HEK293 (cell line): ENCODE measurements around the gene ASIC3.
A peak's percentile ranks its signal among the peaks of the same experiment; 100 is the strongest.

ENCODE experiments used
- EGR2 ChIP-seq: fragments of 450-650 bp; formaldehyde crosslinking; IDR thresholded peaks from 2 replicates; pipeline ENCODE4 v1.5.1; 2016; ENCODE audit warnings: low read depth, missing biosample characterization, missing genetic modification characterization
- GFI1B ChIP-seq: fragments of 450-650 bp; formaldehyde crosslinking; IDR thresholded peaks from 2 replicates; pipeline ENCODE4 v1.5.1; 2016; ENCODE audit warnings: missing biosample characterization, missing genetic modification characterization
- HOXD13 ChIP-seq: sonication (generic); formaldehyde crosslinking; IDR thresholded peaks from 2 replicates; pipeline ENCODE4 v1.8.0; 2022; ENCODE audit warnings: missing genetic modification reagents, borderline replicate concordance
- KLF16 ChIP-seq: fragments of 450-650 bp; formaldehyde crosslinking; IDR thresholded peaks from 2 replicates; pipeline ENCODE4 v1.5.1; 2017; ENCODE audit warnings: missing biosample characterization, missing genetic modification characterization
- MEIS1 ChIP-seq: sonication (generic); formaldehyde crosslinking; IDR thresholded peaks from 2 replicates; pipeline ENCODE4 v1.8.1; 2022; ENCODE audit warnings: missing genetic modification reagents, mild to moderate bottlenecking, borderline replicate concordance
- PATZ1 ChIP-seq: fragments of 450-650 bp; formaldehyde crosslinking; IDR thresholded peaks from 2 replicates; pipeline ENCODE4 v1.5.1; 2016; ENCODE audit warnings: missing biosample characterization, missing genetic modification characterization
- PBX3 ChIP-seq: sonication (generic); formaldehyde crosslinking; IDR thresholded peaks from 2 replicates; pipeline ENCODE4 v1.8.1; 2022; ENCODE audit warnings: mild to moderate bottlenecking, moderate library complexity, missing genetic modification reagents
- ZBTB48 ChIP-seq: fragments of 450-650 bp; formaldehyde crosslinking; IDR thresholded peaks from 2 replicates; pipeline ENCODE4 v1.5.1; 2016; ENCODE audit warnings: missing biosample characterization, missing genetic modification characterization
- ZBTB8A ChIP-seq: fragments of 450-650 bp; formaldehyde crosslinking; IDR thresholded peaks from 2 replicates; pipeline ENCODE4 v1.5.1; 2016; ENCODE audit warnings: missing biosample characterization, missing genetic modification characterization
- ZFP3 ChIP-seq: fragments of 450-650 bp; formaldehyde crosslinking; IDR thresholded peaks from 2 replicates; pipeline ENCODE4 v1.5.1; 2016; ENCODE audit warnings: low read depth, missing biosample characterization, missing genetic modification characterization
- ZNF10 ChIP-seq: fragments of 450-650 bp; formaldehyde crosslinking; IDR thresholded peaks from 2 replicates; pipeline ENCODE4 v1.5.1; 2017; ENCODE audit warnings: missing biosample characterization, missing genetic modification characterization
- ZNF146 ChIP-seq: fragments of 450-650 bp; formaldehyde crosslinking; IDR thresholded peaks from 2 replicates; pipeline ENCODE4 v1.5.1; 2016; ENCODE audit warnings: missing biosample characterization, missing genetic modification characterization
- ZNF18 ChIP-seq: fragments of 450-650 bp; formaldehyde crosslinking; IDR thresholded peaks from 2 replicates; pipeline ENCODE4 v1.5.1; 2016; ENCODE audit warnings: missing biosample characterization, missing genetic modification characterization
- ZNF19 ChIP-seq: fragments of 450-650 bp; formaldehyde crosslinking; IDR thresholded peaks from 2 replicates; pipeline ENCODE4; 2016; ENCODE audit warnings: missing biosample characterization, missing genetic modification characterization, low read depth
- ZNF26 ChIP-seq: fragments of 450-650 bp; formaldehyde crosslinking; IDR thresholded peaks from 2 replicates; pipeline ENCODE4 v1.5.1; 2016; ENCODE audit warnings: missing biosample characterization, missing genetic modification characterization
- ZNF274 ChIP-seq, 2 experiments: fragments of 200-500 bp in 1 of 2; fragments of 450-650 bp in 1 of 2; sonication (Bioruptor generic) in 1 of 2; formaldehyde crosslinking in 1 of 2; IDR thresholded peaks; 2 replicates each; pipeline versions ENCODE4 v1.5.1 to v1.6.1; 2014 to 2016; ENCODE audit warnings: borderline replicate concordance in 1 of 2, inconsistent platforms in 1 of 2, low read length in 1 of 2, missing biosample characterization in 1 of 2, missing genetic modification characterization in 1 of 2
- ZNF366 ChIP-seq: fragments of 450-650 bp; formaldehyde crosslinking; conservative IDR thresholded peaks from 2 replicates; pipeline ENCODE4 v1.5.1; 2016; ENCODE audit warnings: missing biosample characterization, missing genetic modification characterization
- ZNF394 ChIP-seq: fragments of 450-650 bp; formaldehyde crosslinking; IDR thresholded peaks from 2 replicates; pipeline ENCODE4 v1.5.1; 2016; ENCODE audit warnings: missing biosample characterization, missing genetic modification characterization, mild to moderate bottlenecking, moderate library complexity, borderline replicate concordance
- ZNF416 ChIP-seq: fragments of 450-650 bp; formaldehyde crosslinking; IDR thresholded peaks from 2 replicates; pipeline ENCODE4 v1.5.1; 2016; ENCODE audit warnings: missing biosample characterization, missing genetic modification characterization
- ZNF501 ChIP-seq: fragments of 450-650 bp; formaldehyde crosslinking; IDR thresholded peaks from 2 replicates; pipeline ENCODE4 v1.5.1; 2016; ENCODE audit warnings: missing biosample characterization, missing genetic modification characterization
- ZNF544 ChIP-seq: fragments of 450-650 bp; formaldehyde crosslinking; IDR thresholded peaks from 2 replicates; pipeline ENCODE4 v1.5.0; 2017; ENCODE audit warnings: missing biosample characterization, missing genetic modification characterization
- ZNF560 ChIP-seq: fragments of 450-650 bp; formaldehyde crosslinking; IDR thresholded peaks from 2 replicates; pipeline ENCODE4 v1.5.1; 2017; ENCODE audit warnings: missing biosample characterization, missing genetic modification characterization, borderline replicate concordance
- ZNF580 ChIP-seq: fragments of 450-650 bp; formaldehyde crosslinking; IDR thresholded peaks from 2 replicates; pipeline ENCODE4 v1.5.1; 2016; ENCODE audit warnings: missing biosample characterization, missing genetic modification characterization
- ZNF596 ChIP-seq: fragments of 450-650 bp; IDR thresholded peaks from 2 replicates; pipeline ENCODE4 v1.5.0; 2018; ENCODE audit warnings: missing biosample characterization, mild to moderate bottlenecking, missing genetic modification characterization, moderate library complexity
- ZNF610 ChIP-seq: fragments of 450-650 bp; formaldehyde crosslinking; IDR thresholded peaks from 2 replicates; pipeline ENCODE4 v1.5.1; 2016; ENCODE audit warnings: missing biosample characterization, missing genetic modification characterization, borderline replicate concordance
- ZNF621 ChIP-seq: fragments of 450-650 bp; formaldehyde crosslinking; IDR thresholded peaks from 2 replicates; pipeline ENCODE4 v1.5.1; 2017; ENCODE audit warnings: missing biosample characterization, missing genetic modification characterization
- ZNF645 ChIP-seq: fragments of 450-650 bp; formaldehyde crosslinking; IDR thresholded peaks from 2 replicates; pipeline ENCODE4; 2016; ENCODE audit warnings: missing biosample characterization, missing genetic modification characterization
- ZNF654 ChIP-seq: fragments of 450-650 bp; formaldehyde crosslinking; IDR thresholded peaks from 2 replicates; pipeline ENCODE4 v1.5.1; 2016; ENCODE audit warnings: low read depth, missing biosample characterization, missing genetic modification characterization
- ZNF692 ChIP-seq: fragments of 450-650 bp; formaldehyde crosslinking; IDR thresholded peaks from 2 replicates; pipeline ENCODE4 v1.5.1; 2016; ENCODE audit warnings: missing biosample characterization, missing genetic modification characterization
- ZNF776 ChIP-seq: fragments of 450-650 bp; formaldehyde crosslinking; IDR thresholded peaks from 2 replicates; pipeline ENCODE4 v1.5.0; 2017; ENCODE audit warnings: missing biosample characterization, missing genetic modification characterization, borderline replicate concordance

Gene ASIC3

DNA sequence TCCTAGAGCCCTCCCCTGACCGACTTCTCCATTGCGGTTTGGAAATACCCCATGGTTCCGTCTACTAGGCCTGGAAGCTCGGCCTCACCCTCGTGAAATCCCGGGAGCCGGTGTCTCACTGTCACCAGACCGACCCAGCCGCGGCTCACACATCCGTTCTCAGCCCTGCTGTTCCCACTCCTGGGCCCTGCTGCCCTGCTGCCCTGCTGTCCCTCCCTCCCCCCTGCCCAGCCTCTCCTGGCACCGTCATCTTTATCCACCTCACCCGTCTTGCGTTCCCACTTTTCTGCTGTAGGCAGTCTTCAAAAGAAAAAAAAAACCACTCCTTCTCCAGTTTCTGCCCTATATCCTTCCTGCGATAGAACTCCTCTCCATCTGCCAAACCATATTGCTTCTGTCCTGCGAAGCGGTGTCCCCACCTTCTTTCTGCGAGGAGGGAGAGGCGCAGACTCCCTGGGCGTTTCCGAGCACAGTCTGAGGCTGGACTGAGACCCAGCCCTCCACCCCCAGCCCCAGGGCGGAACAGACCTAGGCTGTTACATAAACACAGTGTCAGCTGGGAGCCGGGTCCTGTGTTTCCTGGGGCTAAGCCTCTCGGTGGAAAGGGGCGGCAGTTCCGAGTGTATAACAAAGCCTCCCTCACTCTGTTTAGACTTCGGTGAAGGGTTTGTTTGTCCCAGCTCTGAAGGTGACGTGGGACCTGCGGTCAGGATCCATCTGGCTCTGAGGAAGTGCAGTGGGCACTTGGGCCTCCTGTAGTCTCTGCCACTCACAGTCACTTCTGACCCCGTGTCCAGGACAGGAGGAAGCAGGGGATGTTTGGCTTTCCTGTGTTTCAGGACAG, 40.7 kb downstream of the ASIC3 start (continued):
- TF ChIP-seq ZNF394 (no peak), ZBTB8A (tag by site-specific recombination) (peak; percentile 81), ZNF501 (tag by site-specific recombination) (no peak), ZNF621 (no peak), ZNF654 (no peak), PBX3 (CRISPR knock-in tag) (no peak), ZNF146 (tag by site-specific recombination) (no peak), KLF16 (no peak), ZNF544 (tag by site-specific recombination) (no peak), ZNF19 (tag by site-specific recombination) (no peak), ZNF18 (tag by site-specific recombination) (no peak), ZNF610 (tag by site-specific recombination) (no peak), ZNF10 (no peak), ZBTB48 (tag by site-specific recombination) (no peak), ZNF366 (tag by site-specific recombination) (0 out of 2 replicates have a peak, but pooled peaks have one; percentile 14), ZNF776 (tag by site-specific recombination) (no peak), ZFP3 (tag by site-specific recombination) (peak; percentile 52; the same call in 1 of the 2 replicates), PATZ1 (tag by site-specific recombination) (peak; percentile 71; the same call in 1 of the 2 replicates), ZNF560 (tag by site-specific recombination) (no peak), EGR2 (peak; percentile 40; the same call in 1 of the 2 replicates), ZNF692 (tag by site-specific recombination) (0 out of 2 replicates have a peak, but pooled peaks have one; percentile 55), ZNF596 (tag by site-specific recombination) (no peak), ZNF26 (tag by site-specific recombination) (no peak), ZNF416 (tag by site-specific recombination) (no peak), ZNF645 (no peak), ZNF274 (IDR thresholded peaks at IDR 0.05; ENCODE audit: low read length) (no peak), ZNF274 (tag by site-specific recombination; IDR thresholded peaks at IDR 0.05; ENCODE audit: borderline replicate concordance) (no peak), MEIS1 (CRISPR knock-in tag) (no peak), HOXD13 (no peak), GFI1B (tag by site-specific recombination) (no peak), ZNF580 (tag by site-specific recombination) (no peak)
